Prostate gland (tissue), 2 donors: Measurements from ENCODE around the gene CD83. TPM values are rescaled to one million over a fixed set of nuclear protein-coding genes. Genes with fewer than 3 reads are reported as not detected.
A peak's percentile ranks its signal among the peaks of the same experiment; 100 is the strongest.

Experiments used
- DNase-seq: peaks from one replicate; pipeline ENCODE4 v3.0.0-alpha.2; 2019; ENCODE audit warnings: low spot score
- H3K27ac ChIP-seq, 2 donors: fragments of 200-600 bp; sonication (generic); 2 replicates each; pipeline ENCODE4 v1.5.1; 2017 to 2019
- H3K27me3 ChIP-seq: fragments of 200-600 bp; sonication (generic); replicated peaks from 2 replicates; pipeline ENCODE4 v1.5.1; 2019; ENCODE audit not compliant: insufficient read depth
- H3K36me3 ChIP-seq, 2 donors: fragments of 200-600 bp; sonication (generic); 1 replicate in 1 of 2; 2 replicates in 1 of 2; pipeline versions ENCODE4 v1.5.1 to v1.8.1; 2017 to 2019
- H3K4me1 ChIP-seq: fragments of 200-600 bp; sonication (generic); replicated peaks from 2 replicates; pipeline ENCODE4 v1.5.1; 2019
- H3K4me3 ChIP-seq, 2 donors: fragments of 200-600 bp; sonication (generic); 2 replicates each; pipeline ENCODE4 v1.5.1; 2017 to 2019
- H3K9me3 ChIP-seq: fragments of 200-600 bp; sonication (generic); 2 replicates; pipeline ENCODE4 v1.5.1; 2017
- CTCF ChIP-seq, 4 experiments: fragments of 200-600 bp in 2 of 4; fragments of 450-650 bp in 2 of 4; sonication (generic) in 2 of 4; IDR thresholded peaks; 1 replicate in 3 of 4; 2 replicates in 1 of 4; pipeline ENCODE4 v1.5.1; 2016 to 2019; ENCODE audit warnings: antibody characterized with exemption in 4 of 4, mild to moderate bottlenecking in 2 of 4, moderate library complexity in 2 of 4
- POLR2A ChIP-seq: fragments of 450-650 bp; IDR thresholded peaks from one replicate; pipeline ENCODE4 v1.6.1; 2016; ENCODE audit warnings: antibody characterized with exemption, mild to moderate bottlenecking
- POLR2AphosphoS5 ChIP-seq: sonication (generic); formaldehyde crosslinking; IDR thresholded peaks from one replicate; pipeline ENCODE4 v1.6.1; 2017; ENCODE audit warnings: antibody characterized with exemption
- WGBS: methylation state at CpG from one replicate; pipeline ENCODE4 v1.1.5; 2018; 5-methylcytosine and 5-hydroxymethylcytosine counted together
- intact Hi-C: fragments of 100-400 bp; cut with DNase I; formaldehyde crosslinking; loops from one replicate; pipeline ENCODE4 v1.14.2; 2022
- total RNA-seq, 2 donors: library from RNA; depleted of rRNA; stranded (reverse); fragments of >200 nt; gene quantifications; one replicate each; pipeline ENCODE4 v1.1.0, GENCODE V29; 2016

CD83 gene
- total RNA-seq, 2 donors from 2014 or later: 5.5 to 5.7 TPM

- TF ChIP-seq POLR2A (no peak), CTCF (IDR thresholded peaks at IDR 0.05) (no peak), POLR2AphosphoS5 (no peak)
- Histone ChIP-seq H3K27ac (no peak overlapping the region), H3K4me3 (no peak overlapping the region), H3K9me3 (no peaks in the 10 kb centered on the region), H3K36me3 (no peaks in the 10 kb centered on the region), H3K27me3 (no peaks in the 10 kb centered on the region), H3K4me1 (no peaks in the 10 kb centered on the region)
- intact Hi-C loops: no loop called here
- no peak for DNase-seq
- WGBS: 74% methylated on average over 3 of the region's 3 CpGs
Observed at GRCh38 chr6:14142511-14143223, 25.1 kb downstream of the CD83 start.

- intact Hi-C loops: no loop called here
- H3K27me3 ChIP-seq: no peaks in the 10 kb centered on the region
Observed at GRCh38 chr6:14143305-14143704, 25.7 kb downstream of the CD83 start.

GRCh38 chr6:14144678-14145113 lies 27.1 kb downstream of the CD83 start:
- TF ChIP-seq CTCF (IDR thresholded peaks at IDR 0.05) (peak; percentile 79 to 86 (median 84)), POLR2A (no peak)
- Histone ChIP-seq H3K9me3 (no peaks in the 10 kb centered on the region), H3K27ac (no peak overlapping the region), H3K4me1 (no peaks in the 10 kb centered on the region), H3K27me3 (no peaks in the 10 kb centered on the region), H3K4me3 (no peak overlapping the region), H3K36me3 (no peaks in the 10 kb centered on the region)
- 55% methylated on average over 8 of the region's 8 CpGs for WGBS
- peak; percentile 39 for DNase-seq
- intact Hi-C loops: loop anchor here (2.0 kb wide), 1 partner anchor 236 kb away; no protein-coding TSS in a partner anchor

More at GRCh38 chr6:14143305-14143704, 25.7 kb downstream of the CD83 start:
- DNase-seq: no peak
- Histone ChIP-seq H3K27ac (no peak overlapping the region), H3K9me3 (no peaks in the 10 kb centered on the region), H3K4me1 (no peaks in the 10 kb centered on the region), H3K4me3 (no peak overlapping the region), H3K36me3 (no peaks in the 10 kb centered on the region)
- 72% methylated on average over 4 of the region's 4 CpGs for WGBS
- TF ChIP-seq CTCF (IDR thresholded peaks at IDR 0.05): no peak

GRCh38 chr6:14146506-14147096 lies 29.0 kb downstream of the CD83 start:
- Histone ChIP-seq H3K4me1 (no peaks in the 10 kb centered on the region), H3K27me3 (no peaks in the 10 kb centered on the region), H3K9me3 (no peaks in the 10 kb centered on the region), H3K4me3 (no peak overlapping the region), H3K36me3 (no peaks in the 10 kb centered on the region), H3K27ac (no peak overlapping the region)
- WGBS: 78% methylated on average over 10 of the region's 10 CpGs
- intact Hi-C loops: no loop called here
- DNase-seq: no peak
- TF ChIP-seq POLR2A: no peak
- TF ChIP-seq POLR2AphosphoS5: no peak
- TF ChIP-seq CTCF (IDR thresholded peaks at IDR 0.05): no peak

- WGBS: 74% methylated on average over 7 of the region's 7 CpGs
- Histone ChIP-seq H3K4me1 (no peaks in the 10 kb centered on the region), H3K27ac (no peak overlapping the region), H3K36me3 (no peaks in the 10 kb centered on the region), H3K4me3 (no peak overlapping the region), H3K9me3 (no peaks in the 10 kb centered on the region), H3K27me3 (no peaks in the 10 kb centered on the region)
- DNase-seq: no peak
- intact Hi-C loops: no loop called here
- no peak for TF ChIP-seq POLR2A
- no peak for TF ChIP-seq POLR2AphosphoS5
- TF ChIP-seq CTCF (IDR thresholded peaks at IDR 0.05): no peak
Observed at GRCh38 chr6:14147891-14148290, 30.3 kb downstream of the CD83 start.
